ENCODE measurements around the gene ASIC3.

ASIC3 gene

GRCh38 chr7:151077705-151078232 is 29.4 kb downstream of the ASIC3 start:
- 83% methylated on average over 10 of the region's 10 CpGs for WGBS
- H3K9me3 ChIP-seq (ENCODE audit: insufficient read depth, low read depth, low read length): no peaks in the 10 kb centered on the region
- no peak overlapping the region for H3K4me3 ChIP-seq (ENCODE audit: low read length)
- peaks cover 26% of the 10 kb centered on the region for H3K4me1 ChIP-seq (ENCODE audit: insufficient read depth, low read length)
- H3K27ac ChIP-seq (ENCODE audit: low read depth, low read length): no peak overlapping the region
- no peaks in the 10 kb centered on the region for H3K27me3 ChIP-seq (ENCODE audit: insufficient read depth, low read length)
- no peak overlapping the region for H3K9ac ChIP-seq (ENCODE audit: low read depth, low read length)
- H3K36me3 ChIP-seq (ENCODE audit: insufficient read depth, low read length): peaks cover 33% of the 10 kb centered on the region

GRCh38 chr7:151078233-151079040 is 30.1 kb downstream of the ASIC3 start:
- H3K27me3 ChIP-seq (ENCODE audit: insufficient read depth, low read length): peaks cover under 1% of the 10 kb centered on the region; the same call in 1 of the 2 replicates
- H3K27ac ChIP-seq (ENCODE audit: low read depth, low read length): no peak overlapping the region
- H3K4me1 ChIP-seq (ENCODE audit: insufficient read depth, low read length): peaks cover 26% of the 10 kb centered on the region
- 55% methylated on average over 22 of the region's 22 CpGs for WGBS
- H3K4me3 ChIP-seq (ENCODE audit: low read length): peak overlapping the region; percentile 98
- H3K9ac ChIP-seq (ENCODE audit: low read depth, low read length): no peak overlapping the region
- H3K9me3 ChIP-seq (ENCODE audit: insufficient read depth, low read depth, low read length): no peaks in the 10 kb centered on the region
- peaks cover 28% of the 10 kb centered on the region for H3K36me3 ChIP-seq (ENCODE audit: insufficient read depth, low read length)

- Histone ChIP-seq H3K4me1 (ENCODE audit: insufficient read depth, low read length) (peaks cover 30% of the 10 kb centered on the region), H3K4me3 (ENCODE audit: low read length) (peak overlapping the region; percentile 98), H3K36me3 (ENCODE audit: insufficient read depth, low read length) (peaks cover 19% of the 10 kb centered on the region), H3K9me3 (ENCODE audit: insufficient read depth, low read depth, low read length) (no peaks in the 10 kb centered on the region), H3K27me3 (ENCODE audit: insufficient read depth, low read length) (peaks cover 10% of the 10 kb centered on the region), H3K9ac (ENCODE audit: low read depth, low read length) (peak overlapping the region; percentile 96; the same call in 1 of the 2 replicates), H3K27ac (ENCODE audit: low read depth, low read length) (no peak overlapping the region)
- 82% methylated on average over 27 of the region's 27 CpGs for WGBS
Measured at GRCh38 chr7:151079199-151079910, 31.0 kb downstream of the ASIC3 start.

GRCh38 chr7:151080067-151080521 is 31.8 kb downstream of the ASIC3 start:
- peaks cover 34% of the 10 kb centered on the region for H3K4me1 ChIP-seq (ENCODE audit: insufficient read depth, low read length)
- peak overlapping the region; percentile 98 for H3K4me3 ChIP-seq (ENCODE audit: low read length)
- 3% methylated on average over 31 of the region's 31 CpGs for WGBS
- H3K27ac ChIP-seq (ENCODE audit: low read depth, low read length): peak overlapping the region; percentile 86
- peak overlapping the region; percentile 96 for H3K9ac ChIP-seq (ENCODE audit: low read depth, low read length)
- H3K27me3 ChIP-seq (ENCODE audit: insufficient read depth, low read length): peaks cover 16% of the 10 kb centered on the region
- H3K36me3 ChIP-seq (ENCODE audit: insufficient read depth, low read length): peaks cover 12% of the 10 kb centered on the region
- no peaks in the 10 kb centered on the region for H3K9me3 ChIP-seq (ENCODE audit: insufficient read depth, low read depth, low read length)

- peaks cover 20% of the 10 kb centered on the region for H3K27me3 ChIP-seq (ENCODE audit: insufficient read depth, low read length)
- peak within 1 kb of the TSS; percentile 86 for H3K27ac ChIP-seq (ENCODE audit: low read depth, low read length)
- peak within 1 kb of the TSS; percentile 96 for H3K9ac ChIP-seq (ENCODE audit: low read depth, low read length)
- peaks cover 37% of the 10 kb centered on the region for H3K4me1 ChIP-seq (ENCODE audit: insufficient read depth, low read length)
- under 1% methylated on average over 66 of the region's 66 CpGs for WGBS
- H3K36me3 ChIP-seq (ENCODE audit: insufficient read depth, low read length): peaks cover 6% of the 10 kb centered on the region
- no peaks in the 10 kb centered on the region for H3K9me3 ChIP-seq (ENCODE audit: insufficient read depth, low read depth, low read length)
- H3K4me3 ChIP-seq (ENCODE audit: low read length): peak within 1 kb of the TSS; percentile 98
Measured at GRCh38 chr7:151080522-151081169, 32.3 kb downstream of the ASIC3 start, which contains the start of gene FASTK. FASTK (minus strand) TSS chr7:151080809; CDS start chr7:151080766, 43 bp downstream.

- peak overlapping the region; percentile 42; the same call in 1 of the 2 replicates for H3K9ac ChIP-seq (ENCODE audit: low read depth, low read length)
- H3K27me3 ChIP-seq (ENCODE audit: insufficient read depth, low read length): peaks cover 20% of the 10 kb centered on the region
- 26% methylated on average over 64 of the region's 64 CpGs for WGBS
- peak overlapping the region; percentile 55; the same call in 1 of the 2 replicates for H3K27ac ChIP-seq (ENCODE audit: low read depth, low read length)
- peak overlapping the region; percentile 98 for H3K4me3 ChIP-seq (ENCODE audit: low read length)
- no peaks in the 10 kb centered on the region for H3K9me3 ChIP-seq (ENCODE audit: insufficient read depth, low read depth, low read length)
- no peaks in the 10 kb centered on the region for H3K36me3 ChIP-seq (ENCODE audit: insufficient read depth, low read length)
- H3K4me1 ChIP-seq (ENCODE audit: insufficient read depth, low read length): peaks cover 34% of the 10 kb centered on the region
Measured at GRCh38 chr7:151081170-151082101, 33.1 kb downstream of the ASIC3 start.

- Histone ChIP-seq H3K4me3 (ENCODE audit: low read length) (peak overlapping the region; percentile 66), H3K4me1 (ENCODE audit: insufficient read depth, low read length) (peaks cover 34% of the 10 kb centered on the region), H3K9me3 (ENCODE audit: insufficient read depth, low read depth, low read length) (no peaks in the 10 kb centered on the region), H3K9ac (ENCODE audit: low read depth, low read length) (peak overlapping the region; percentile 24; the same call in 1 of the 2 replicates), H3K36me3 (ENCODE audit: insufficient read depth, low read length) (no peaks in the 10 kb centered on the region), H3K27me3 (ENCODE audit: insufficient read depth, low read length) (peaks cover 26% of the 10 kb centered on the region), H3K27ac (ENCODE audit: low read depth, low read length) (no peak overlapping the region)
- WGBS: 69% methylated on average over 38 of the region's 42 CpGs
Measured at GRCh38 chr7:151082141-151083070, 34.1 kb downstream of the ASIC3 start.

- Histone ChIP-seq H3K27ac (ENCODE audit: low read depth, low read length) (no peak within 1 kb of the TSS), H3K9me3 (ENCODE audit: insufficient read depth, low read depth, low read length) (no peaks in the 10 kb centered on the region), H3K9ac (ENCODE audit: low read depth, low read length) (peak within 1 kb of the TSS; percentile 24), H3K4me1 (ENCODE audit: insufficient read depth, low read length) (peaks cover 41% of the 10 kb centered on the region), H3K36me3 (ENCODE audit: insufficient read depth, low read length) (no peaks in the 10 kb centered on the region), H3K4me3 (ENCODE audit: low read length) (peak within 1 kb of the TSS; percentile 66), H3K27me3 (ENCODE audit: insufficient read depth, low read length) (peaks cover 35% of the 10 kb centered on the region)
- under 1% methylated on average over 69 of the region's 69 CpGs for WGBS
Measured at GRCh38 chr7:151083071-151083823, 34.9 kb downstream of the ASIC3 start, which contains the start of gene TMUB1. TMUB1 (minus strand) TSS chr7:151083493; CDS start chr7:151082563, 930 bp downstream.

GRCh38 chr7:151083824-151084160 is 35.5 kb downstream of the ASIC3 start:
- no peak overlapping the region for H3K27ac ChIP-seq (ENCODE audit: low read depth, low read length)
- 6% methylated on average over 2 of the region's 3 CpGs for WGBS
- peaks cover 40% of the 10 kb centered on the region for H3K27me3 ChIP-seq (ENCODE audit: insufficient read depth, low read length)
- peak overlapping the region; percentile 66 for H3K4me3 ChIP-seq (ENCODE audit: low read length)
- no peaks in the 10 kb centered on the region for H3K9me3 ChIP-seq (ENCODE audit: insufficient read depth, low read depth, low read length)
- no peak overlapping the region; the same call in 1 of the 2 replicates for H3K9ac ChIP-seq (ENCODE audit: low read depth, low read length)
- no peaks in the 10 kb centered on the region for H3K36me3 ChIP-seq (ENCODE audit: insufficient read depth, low read length)
- H3K4me1 ChIP-seq (ENCODE audit: insufficient read depth, low read length): peaks cover 44% of the 10 kb centered on the region
